GM21447 (cell line): ENCODE results near the gene CCDC38.
A peak's percentile ranks its signal among the peaks of the same experiment; 100 is the strongest.
"Not testable (repeated sequence)": the region's sequence is repeated elsewhere in the genome, so short reads cannot be mapped to it uniquely, and the experiment has no call there.

ENCODE experiments used
- ATAC-seq: cut with Tn5 transposase; IDR thresholded peaks from one replicate; pipeline ENCODE4 v1.9.1; 2021; ENCODE audit not compliant: unreplicated experiment

Gene CCDC38

GRCh38 chr12:95942524-95943329 is at the start of gene CCDC38:
Gene CCDC38 (minus strand): TSS chr12:95942614. CDS start chr12:95936509, 6,105 bp downstream.
- ATAC-seq, result peak; percentile 98

DNA sequence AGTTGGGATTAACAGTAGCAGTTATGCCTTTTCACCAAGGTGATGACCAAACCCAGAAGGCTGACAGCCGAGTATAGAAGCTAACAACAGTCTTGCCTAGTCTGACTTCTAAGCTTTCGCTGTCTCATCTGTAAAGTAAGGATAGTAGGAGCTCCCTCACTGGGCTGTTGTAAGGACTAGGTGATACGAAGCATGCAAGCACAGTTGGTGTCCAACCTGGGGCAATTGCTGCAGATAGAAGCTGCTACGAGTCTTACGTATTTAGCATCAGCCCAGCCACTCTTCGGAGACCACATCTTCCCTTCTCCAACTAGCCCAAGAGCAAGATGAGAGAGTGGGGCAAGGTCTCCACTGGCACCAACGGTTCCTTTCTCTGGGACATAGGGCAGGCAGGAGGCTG is 47.7 kb upstream of the CCDC38 start:
- no peak for ATAC-seq

DNA sequence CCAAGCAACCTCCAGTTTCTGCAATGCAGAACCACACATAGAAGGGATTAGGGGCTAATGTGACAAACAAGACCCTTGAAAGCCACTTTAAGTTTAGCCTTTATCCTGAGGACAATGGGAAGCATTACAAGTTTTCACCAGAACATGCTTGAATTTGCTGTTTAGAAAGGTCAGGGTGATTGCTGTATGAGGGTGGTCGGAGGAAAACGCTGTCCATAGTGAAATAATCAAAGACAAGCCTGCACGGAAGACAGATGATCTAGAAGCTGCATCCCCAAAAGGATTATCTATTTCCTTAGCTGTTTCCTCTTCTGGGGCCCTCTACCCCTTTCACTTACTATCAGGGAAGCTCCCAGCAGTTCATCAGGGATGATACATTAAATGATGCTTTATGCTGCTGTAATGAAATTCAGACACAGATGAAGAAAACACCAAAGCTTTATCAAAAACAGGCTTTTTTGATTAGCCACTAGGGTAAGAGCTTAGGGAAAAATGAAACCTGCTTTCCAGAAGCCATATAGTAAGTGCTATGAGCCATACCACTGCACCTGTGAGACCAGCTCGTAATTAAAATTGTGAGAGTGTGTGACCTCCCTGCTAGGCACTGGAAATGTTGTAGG is 47.2 kb upstream of the CCDC38 start:
- no peak for ATAC-seq

GRCh38 chr12:95988506-95989275 is 46.3 kb upstream of the CCDC38 start:
- no peak for ATAC-seq

DNA sequence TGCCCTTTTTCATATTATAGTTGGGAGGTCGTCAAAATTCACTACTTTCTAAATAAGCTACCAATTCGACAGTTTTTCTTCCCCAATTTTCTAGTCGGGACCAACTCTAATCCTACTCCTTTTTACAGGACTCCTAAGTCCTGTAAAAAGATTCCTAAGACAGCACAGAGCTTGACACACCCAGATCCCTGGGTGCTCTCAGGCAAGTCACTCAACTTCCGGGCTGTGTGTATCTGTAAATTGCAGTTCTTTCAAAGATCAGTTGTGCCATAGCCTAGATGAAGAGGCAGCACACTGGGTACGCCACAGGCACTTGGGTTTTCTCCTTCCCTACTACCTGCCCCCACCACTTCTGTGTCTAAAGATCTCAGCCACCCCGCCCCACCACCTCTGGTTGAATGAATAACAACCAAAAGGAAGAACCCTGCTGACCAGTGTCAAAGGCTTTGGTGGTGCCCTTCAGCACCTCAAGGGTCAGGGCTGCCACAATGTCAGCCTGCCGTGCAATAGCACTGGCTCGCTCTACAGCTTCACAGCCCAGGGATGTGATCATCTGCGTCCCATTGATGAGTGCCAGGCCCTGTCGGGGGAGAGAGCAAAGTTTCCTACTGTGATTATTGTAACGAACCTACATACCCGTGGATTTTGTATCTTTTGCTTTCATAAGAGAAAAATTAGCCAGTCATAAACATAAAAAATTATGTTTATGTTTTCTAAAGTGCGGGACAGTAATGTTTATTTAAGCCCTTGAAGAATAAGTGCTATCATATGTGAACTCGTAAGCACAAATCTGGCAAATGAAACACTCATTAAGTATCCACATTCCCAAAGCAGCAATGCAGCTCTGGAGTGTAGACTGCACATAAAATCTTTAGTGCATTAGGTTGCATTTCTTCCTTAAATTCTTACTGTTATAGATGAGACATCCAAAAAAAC is 44.5 kb upstream of the CCDC38 start:
- ATAC-seq, result no peak

DNA sequence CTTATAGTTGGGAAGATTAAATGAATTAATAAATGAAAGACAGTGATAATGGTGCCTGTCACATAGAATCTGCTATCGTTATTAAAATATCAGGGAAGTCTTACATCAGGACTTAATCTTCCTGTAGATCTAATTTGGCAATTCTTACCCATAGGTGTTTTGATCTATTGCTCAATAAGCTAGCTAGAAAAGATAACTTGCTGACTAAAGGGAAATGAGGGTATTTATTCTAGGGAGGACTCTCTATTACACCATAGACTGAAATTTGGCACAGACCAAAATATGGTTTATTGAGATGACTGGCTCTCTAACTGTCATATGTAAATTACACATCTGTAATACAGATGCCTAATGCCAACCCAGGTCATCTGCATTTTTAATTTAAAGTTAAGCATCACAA is 42.3 kb upstream of the CCDC38 start:
- ATAC-seq, result no peak

- ATAC-seq, result no peak
These were observed 40.2 kb upstream of the CCDC38 start for GRCh38 chr12:95982602-95983001.

- ATAC-seq, result no peak
These were observed 38.0 kb upstream of the CCDC38 start for GRCh38 chr12:95980437-95980836.

GRCh38 chr12:95978774-95979173 is 36.4 kb upstream of the CCDC38 start:
- ATAC-seq, result no peak

DNA sequence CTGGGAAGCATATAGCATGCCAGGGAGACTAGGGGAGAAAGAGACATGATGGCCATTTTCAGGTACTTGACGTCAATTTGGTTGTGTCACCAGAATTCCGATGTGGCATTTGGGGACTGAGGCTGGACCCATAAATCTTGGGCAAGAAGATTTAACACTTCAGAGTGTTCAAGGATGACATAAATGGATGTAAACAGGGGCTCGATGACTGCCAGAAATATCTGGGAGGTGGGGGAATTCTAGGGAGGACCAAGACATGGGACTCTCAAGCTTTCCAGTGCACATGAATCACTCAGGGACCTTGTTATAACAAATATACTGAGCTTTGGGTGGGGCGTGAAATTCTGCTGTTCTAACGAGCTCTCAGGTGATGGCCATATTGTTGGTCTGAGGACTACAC is 35.9 kb upstream of the CCDC38 start:
- ATAC-seq, result no peak

GRCh38 chr12:95977764-95978305 is 35.4 kb upstream of the CCDC38 start:
- no peak for ATAC-seq

GRCh38 chr12:95976416-95976832 is 34.0 kb upstream of the CCDC38 start:
- ATAC-seq, result no peak

DNA sequence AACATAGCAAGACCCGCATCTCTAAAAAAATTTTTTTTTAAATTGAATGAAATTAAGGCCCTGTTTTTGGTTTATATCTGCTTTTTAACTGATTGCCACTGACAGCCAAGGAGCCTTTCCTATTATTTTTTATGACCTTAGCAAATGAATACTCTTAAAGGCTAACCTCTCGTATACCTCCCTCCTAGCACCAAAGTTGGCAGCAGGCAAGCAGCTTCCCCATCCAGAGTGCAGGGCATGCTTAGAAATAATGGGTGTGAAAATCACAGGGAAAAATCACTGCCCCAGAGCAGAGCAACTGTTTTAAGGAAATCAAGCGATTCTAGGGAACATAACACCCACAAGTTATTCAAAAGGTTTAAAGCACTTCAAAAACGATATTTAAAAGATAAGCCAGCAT is 33.1 kb upstream of the CCDC38 start:
- ATAC-seq, result no peak

DNA sequence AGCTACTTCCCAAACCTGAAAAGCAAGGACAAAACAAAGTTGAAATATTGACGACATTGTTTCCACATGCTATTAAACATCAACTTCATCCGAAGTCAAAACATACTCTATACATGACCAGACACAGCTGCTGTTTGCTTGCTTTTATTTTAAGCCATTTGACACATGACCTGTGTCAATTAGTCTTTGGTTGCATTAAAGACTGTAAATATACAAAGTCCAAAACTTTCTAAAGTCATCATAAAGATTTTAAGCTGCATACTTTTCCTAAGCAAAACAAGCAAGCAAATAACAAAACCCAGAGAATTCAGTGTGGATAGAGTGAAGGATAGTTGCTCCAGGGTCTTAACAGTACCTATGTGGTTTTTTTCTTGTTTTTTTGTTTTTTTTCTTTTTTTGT is 31.9 kb upstream of the CCDC38 start:
- no peak for ATAC-seq

GRCh38 chr12:95972832-95973456 is 30.5 kb upstream of the CCDC38 start:
- ATAC-seq, result no peak

DNA sequence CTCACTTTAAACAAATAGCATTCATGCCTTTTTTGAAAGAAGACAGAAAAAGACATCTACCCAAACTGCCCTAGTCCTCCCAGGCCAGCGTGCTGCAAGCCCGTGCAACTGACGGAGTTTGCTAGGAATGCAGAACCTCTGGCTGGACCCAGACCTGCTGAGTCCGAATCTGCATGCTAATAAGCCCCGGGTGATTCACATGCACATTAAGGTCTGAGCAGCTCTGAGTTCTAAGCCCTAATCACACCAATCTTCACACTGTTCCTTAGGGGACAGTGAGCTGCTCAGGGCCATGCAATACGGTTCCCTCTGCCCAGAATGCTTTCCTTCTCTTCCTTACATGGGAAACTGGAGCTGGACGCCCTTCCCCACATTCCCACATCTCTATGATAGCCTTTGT is 28.5 kb upstream of the CCDC38 start:
- ATAC-seq, result no peak

DNA sequence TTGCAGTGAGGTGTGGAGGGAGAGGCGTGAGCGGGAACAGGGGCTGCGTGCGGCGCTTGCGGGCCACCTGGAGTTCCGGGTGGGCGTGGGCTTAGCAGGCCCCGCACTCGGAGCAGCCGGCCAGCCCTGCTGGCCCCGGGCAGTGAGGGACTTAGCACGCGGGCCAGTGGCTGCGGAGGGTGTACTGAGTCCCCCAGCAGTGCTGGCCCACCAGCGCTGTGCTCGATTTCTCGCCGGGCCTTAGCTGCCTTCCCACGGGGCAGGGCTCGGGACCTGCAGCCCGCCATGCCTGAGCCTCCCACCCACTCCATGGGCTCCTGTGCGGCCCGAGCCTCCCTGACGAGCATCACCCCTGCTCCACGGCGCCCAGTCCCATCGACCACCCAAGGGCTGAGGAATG is 26.7 kb upstream of the CCDC38 start:
- not testable (repeated sequence) for ATAC-seq

DNA sequence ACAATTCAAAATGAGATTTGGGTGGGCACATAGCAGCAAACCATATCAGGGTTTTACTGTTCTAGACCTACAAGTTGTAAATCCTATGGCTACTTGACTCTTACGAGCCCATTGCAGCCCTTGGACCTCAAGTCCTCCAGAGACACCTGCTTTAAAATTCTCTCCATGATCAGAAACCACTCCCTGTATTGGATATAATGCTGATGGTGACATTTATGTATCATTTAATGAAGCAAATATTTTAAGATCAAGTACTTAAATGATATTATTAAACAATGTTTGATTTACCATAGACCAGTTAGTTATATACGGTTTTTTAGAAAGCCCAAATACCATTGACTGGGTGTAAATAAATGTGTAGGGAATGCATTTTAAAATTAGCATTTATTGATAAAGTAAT is 24.9 kb upstream of the CCDC38 start:
- ATAC-seq, result no peak

- no peak for ATAC-seq
These were observed 24.0 kb upstream of the CCDC38 start for GRCh38 chr12:95966287-95966870.

GRCh38 chr12:95963096-95963495 is 20.7 kb upstream of the CCDC38 start:
- ATAC-seq, result no peak
